C4-2B (cell line): ENCODE measurements around the gene TOR4A.

Experiments
- CTCF ChIP-seq: fragments of 450-650 bp; conservative IDR thresholded peaks from 2 replicates; pipeline ENCODE4 v1.5.1; 2017; ENCODE audit warnings: mild to moderate bottlenecking
- ZFX ChIP-seq: fragments of 450-650 bp; IDR thresholded peaks from 2 replicates; pipeline ENCODE4 v1.6.1; 2017

DNA sequence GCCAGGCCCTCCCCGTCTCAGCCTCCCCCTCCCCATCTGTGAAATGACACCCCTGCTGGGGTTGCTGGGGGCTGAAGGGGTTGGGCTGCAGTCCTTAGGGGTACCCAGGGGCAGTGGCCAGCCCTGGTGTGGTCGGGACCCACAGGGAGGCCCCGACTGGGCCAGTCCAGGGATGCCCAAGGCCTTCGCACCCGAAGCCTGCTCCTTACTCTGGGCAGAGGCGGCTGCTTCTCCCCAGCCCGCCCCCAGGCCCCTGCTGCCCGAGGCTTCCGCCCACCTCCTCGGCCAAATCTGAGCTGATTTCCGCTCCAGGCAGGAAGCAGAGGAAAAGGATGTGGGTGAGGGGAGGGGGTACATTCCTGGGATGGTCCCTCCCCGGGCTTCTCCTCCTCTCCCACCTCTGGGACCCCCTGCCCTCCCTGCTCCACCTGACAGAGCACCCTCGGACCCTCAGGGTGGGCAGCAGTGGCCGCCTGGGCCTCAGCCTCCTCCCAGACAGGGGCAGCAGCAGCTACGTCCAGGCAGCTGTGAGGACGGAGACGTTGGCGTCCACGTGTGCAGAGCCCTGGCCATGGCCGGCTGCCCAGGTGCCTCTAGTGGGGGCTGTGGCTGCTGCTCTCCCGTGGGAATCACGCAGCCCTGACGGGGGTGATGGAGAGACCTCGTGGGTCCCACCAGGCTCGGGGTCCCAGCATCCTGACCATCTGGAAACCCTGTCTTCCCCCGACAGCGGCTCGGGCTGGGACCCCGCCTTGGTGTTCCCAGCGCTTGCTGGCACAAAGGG is 28.7 kb downstream of the TOR4A start:
- TF ChIP-seq CTCF: no peak
- TF ChIP-seq ZFX: no peak
